Heart left ventricle (tissue), 13 donors: Measurements from ENCODE around the gene ITGBL1.

Source experiments
- CTCF ChIP-seq, 12 donors: fragments of 200-600 bp; sonication (generic) in 4 of 12; IDR thresholded peaks; one replicate each; pipeline versions ENCODE4 v1.5.0 to v1.8.0; 2018 to 2022; ENCODE audit warnings: antibody characterized with exemption in 12 of 12, mild to moderate bottlenecking in 5 of 12
- POLR2A ChIP-seq, 2 donors: fragments of 450-650 bp; IDR thresholded peaks; one replicate each; pipeline ENCODE4 v1.6.1; 2017; ENCODE audit warnings: antibody characterized with exemption in 2 of 2, mild to moderate bottlenecking in 2 of 2, moderate library complexity in 2 of 2
- donor health status: ischemic (EF 13 %, LVEDD 7.1; RV severe dilation, severe dysfunction).
- donor health status: DM: no; HTN: yes; CAD: no.
- donor health status: DM: no; HTN: no; CAD: no.
- donor health status: ischemic (EF 25% LVEDD 6.9; RV normal size, moderate dysfunction).
- donor health status: ischemic (EF 25% LVEDD 5.7; RV mildly dilated, moderate dysfunction).
- donor health status: ischemic (EF 35%, LVEDD 5.7; RV mildly dilated, moderate dysfunction).
- donor health status: nonischemic (EF 11% LVEDD 7.7; RV severe dilation, severe dysfunction).
- donor health status: DM: yes; HTN: yes; CAD: no.
- donor health status: PGD.
- donor health status: ischemic (EF 29% LVEDD 5.4; RV normal size, mild dysfunction).
- donor health status: nonischemic (EF 23%, LVEDD 6.1; RV moderate dilation, normal function).

- TF ChIP-seq CTCF (IDR thresholded peaks at IDR 0.05) (no peak), POLR2A (IDR thresholded peaks at IDR 0.05) (no peak)
These were observed 35.5 kb upstream of the ITGBL1 start for GRCh38 chr13:101417043-101417406.
